ENCODE data around the gene H19. TPM values are rescaled to one million over a fixed set of nuclear protein-coding genes. Genes with fewer than 3 reads are reported as not detected.

H19 gene
- total RNA-seq, 1 donor from 2014 or later: not detected

DNA sequence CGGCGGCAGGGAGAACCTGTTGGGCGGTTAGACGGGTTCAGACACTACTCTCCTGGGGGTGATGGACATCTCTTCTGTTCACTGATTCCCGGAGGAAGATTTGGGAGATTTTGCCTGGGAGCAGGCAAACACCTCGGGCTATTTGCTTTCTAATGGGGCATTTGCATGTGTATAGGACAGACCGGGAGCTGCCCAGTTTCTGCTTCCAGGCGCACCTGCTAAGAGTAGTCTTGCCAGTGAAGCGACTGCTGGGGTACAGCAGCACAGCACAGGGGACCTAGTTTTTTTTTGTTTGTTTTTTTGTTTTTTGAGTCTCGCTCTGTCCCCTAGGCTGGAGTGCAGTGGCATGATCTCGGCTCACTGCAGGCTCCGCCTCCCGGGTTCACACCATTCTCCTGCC, 6.8 kb upstream of the H19 start:
- Mint-ChIP-seq H3K4me1 (ENCODE audit: unreplicated experiment) (no peaks in the 10 kb centered on the region), H3K27me3 (ENCODE audit: unreplicated experiment) (no peaks in the 10 kb centered on the region), H3K36me3 (ENCODE audit: low read depth, unreplicated experiment) (no peaks in the 10 kb centered on the region), H3K9me3 (ENCODE audit: unreplicated experiment) (no peaks in the 10 kb centered on the region), H3K27ac (ENCODE audit: unreplicated experiment) (no peak overlapping the region), H3K4me3 (ENCODE audit: unreplicated experiment) (no peak overlapping the region)
- no peak for DNase-seq (ENCODE audit: low spot score)
- TF ChIP-seq, protein P1, sequence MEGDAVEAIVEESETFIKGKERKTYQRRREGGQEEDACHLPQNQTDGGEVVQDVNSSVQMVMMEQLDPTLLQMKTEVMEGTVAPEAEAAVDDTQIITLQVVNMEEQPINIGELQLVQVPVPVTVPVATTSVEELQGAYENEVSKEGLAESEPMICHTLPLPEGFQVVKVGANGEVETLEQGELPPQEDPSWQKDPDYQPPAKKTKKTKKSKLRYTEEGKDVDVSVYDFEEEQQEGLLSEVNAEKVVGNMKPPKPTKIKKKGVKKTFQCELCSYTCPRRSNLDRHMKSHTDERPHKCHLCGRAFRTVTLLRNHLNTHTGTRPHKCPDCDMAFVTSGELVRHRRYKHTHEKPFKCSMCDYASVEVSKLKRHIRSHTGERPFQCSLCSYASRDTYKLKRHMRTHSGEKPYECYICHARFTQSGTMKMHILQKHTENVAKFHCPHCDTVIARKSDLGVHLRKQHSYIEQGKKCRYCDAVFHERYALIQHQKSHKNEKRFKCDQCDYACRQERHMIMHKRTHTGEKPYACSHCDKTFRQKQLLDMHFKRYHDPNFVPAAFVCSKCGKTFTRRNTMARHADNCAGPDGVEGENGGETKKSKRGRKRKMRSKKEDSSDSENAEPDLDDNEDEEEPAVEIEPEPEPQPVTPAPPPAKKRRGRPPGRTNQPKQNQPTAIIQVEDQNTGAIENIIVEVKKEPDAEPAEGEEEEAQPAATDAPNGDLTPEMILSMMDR (IDR thresholded peaks at IDR 0.05; ENCODE audit: unreplicated experiment): no peak

DNA sequence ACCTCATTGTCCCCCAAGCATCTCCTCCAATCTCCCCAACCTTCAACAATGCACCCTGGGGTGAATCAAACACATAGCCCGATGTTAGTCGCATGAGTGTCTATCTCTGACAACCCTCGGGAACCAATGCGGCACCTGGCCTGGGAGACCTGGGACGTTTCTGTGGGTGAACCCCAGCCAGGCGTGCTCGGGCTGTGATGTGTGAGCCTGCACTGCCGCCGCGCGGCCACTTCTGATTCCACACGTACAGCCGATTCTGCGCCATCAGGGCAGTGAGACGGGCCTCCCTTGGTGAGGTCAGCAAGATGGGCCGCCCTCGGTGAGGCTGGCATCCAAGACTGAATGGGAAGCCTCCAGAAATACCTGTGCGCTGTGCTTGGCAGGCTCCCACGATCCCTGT, 5.2 kb upstream of the H19 start:
- Mint-ChIP-seq H3K4me3 (ENCODE audit: unreplicated experiment) (no peak overlapping the region), H3K27me3 (ENCODE audit: unreplicated experiment) (no peaks in the 10 kb centered on the region), H3K4me1 (ENCODE audit: unreplicated experiment) (no peaks in the 10 kb centered on the region), H3K36me3 (ENCODE audit: low read depth, unreplicated experiment) (no peaks in the 10 kb centered on the region), H3K27ac (ENCODE audit: unreplicated experiment) (no peak overlapping the region), H3K9me3 (ENCODE audit: unreplicated experiment) (no peaks in the 10 kb centered on the region)
- TF ChIP-seq, protein P1 (IDR thresholded peaks at IDR 0.05; ENCODE audit: unreplicated experiment): no peak
- no peak for DNase-seq (ENCODE audit: low spot score)

DNA sequence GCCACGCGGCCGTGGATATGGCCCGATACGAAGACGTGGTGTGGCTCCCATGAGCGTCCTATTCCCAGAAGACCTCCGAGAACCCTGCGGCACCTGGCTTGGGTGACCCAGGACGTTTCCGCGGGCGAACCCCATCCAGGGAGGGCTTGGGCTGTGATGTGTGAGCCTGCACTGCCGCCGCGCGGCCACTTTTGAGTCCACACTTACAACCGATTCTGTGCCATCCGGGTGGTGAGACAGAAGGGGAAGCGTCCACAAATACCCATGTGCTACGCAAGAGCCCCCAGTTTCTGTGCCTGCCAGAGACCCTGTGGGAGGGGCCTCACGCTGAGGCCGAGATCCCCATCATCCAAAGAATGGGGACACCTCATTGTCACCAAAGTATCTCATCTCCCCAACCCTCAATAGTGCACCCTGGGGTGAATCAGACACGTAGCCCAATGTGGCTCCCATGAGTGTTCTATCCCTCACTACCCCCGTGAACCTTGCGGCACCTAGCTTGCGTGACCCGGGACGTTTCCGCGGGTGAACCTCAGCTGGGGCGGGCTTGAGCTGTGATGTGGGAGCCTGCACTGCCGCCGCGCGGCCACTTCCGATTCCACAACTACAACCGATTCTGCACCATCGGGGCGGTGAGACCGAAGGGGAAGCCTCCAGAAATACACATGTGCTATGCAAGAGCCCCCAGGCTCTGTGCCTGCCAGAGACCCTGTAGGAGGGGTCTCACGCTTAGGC, 4.6 kb upstream of the H19 start:
- TF ChIP-seq, protein P1 (IDR thresholded peaks at IDR 0.05; ENCODE audit: unreplicated experiment): no peak
- no peaks in the 10 kb centered on the region for H3K4me1 Mint-ChIP-seq (ENCODE audit: unreplicated experiment)
- no peaks in the 10 kb centered on the region for H3K36me3 Mint-ChIP-seq (ENCODE audit: low read depth, unreplicated experiment)
- H3K27ac Mint-ChIP-seq (ENCODE audit: unreplicated experiment): no peak overlapping the region
- H3K9me3 Mint-ChIP-seq (ENCODE audit: unreplicated experiment): no peaks in the 10 kb centered on the region
- no peaks in the 10 kb centered on the region for H3K27me3 Mint-ChIP-seq (ENCODE audit: unreplicated experiment)
- DNase-seq (ENCODE audit: low spot score): no peak
- no peak overlapping the region for H3K4me3 Mint-ChIP-seq (ENCODE audit: unreplicated experiment)

DNA sequence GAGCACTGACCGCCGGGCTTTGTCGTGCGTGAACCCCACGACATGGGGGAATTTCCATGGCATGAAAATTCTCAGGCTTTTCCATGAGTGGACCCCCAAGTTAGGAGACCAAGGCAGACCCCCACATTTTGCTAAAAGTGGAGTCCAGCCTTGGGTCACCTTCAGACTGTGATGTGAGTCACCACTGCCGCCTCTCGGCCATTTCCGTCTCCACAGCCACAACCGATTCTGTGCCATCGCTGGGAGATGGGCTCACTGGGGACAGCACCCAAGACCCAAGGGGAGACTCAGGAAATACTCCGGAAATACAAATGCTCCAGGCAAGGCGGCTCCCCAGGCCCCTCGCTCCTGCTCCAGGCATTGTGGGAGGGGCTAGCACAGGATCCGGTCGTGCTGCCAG, 1.2 kb upstream of the H19 start:
- Mint-ChIP-seq H3K27me3 (ENCODE audit: unreplicated experiment) (no peaks in the 10 kb centered on the region), H3K4me3 (ENCODE audit: unreplicated experiment) (no peak overlapping the region), H3K27ac (ENCODE audit: unreplicated experiment) (no peak overlapping the region), H3K4me1 (ENCODE audit: unreplicated experiment) (no peaks in the 10 kb centered on the region), H3K9me3 (ENCODE audit: unreplicated experiment) (no peaks in the 10 kb centered on the region), H3K36me3 (ENCODE audit: low read depth, unreplicated experiment) (no peaks in the 10 kb centered on the region)
- DNase-seq (ENCODE audit: low spot score): no peak
- TF ChIP-seq, protein P1 (IDR thresholded peaks at IDR 0.05; ENCODE audit: unreplicated experiment): no peak

DNA sequence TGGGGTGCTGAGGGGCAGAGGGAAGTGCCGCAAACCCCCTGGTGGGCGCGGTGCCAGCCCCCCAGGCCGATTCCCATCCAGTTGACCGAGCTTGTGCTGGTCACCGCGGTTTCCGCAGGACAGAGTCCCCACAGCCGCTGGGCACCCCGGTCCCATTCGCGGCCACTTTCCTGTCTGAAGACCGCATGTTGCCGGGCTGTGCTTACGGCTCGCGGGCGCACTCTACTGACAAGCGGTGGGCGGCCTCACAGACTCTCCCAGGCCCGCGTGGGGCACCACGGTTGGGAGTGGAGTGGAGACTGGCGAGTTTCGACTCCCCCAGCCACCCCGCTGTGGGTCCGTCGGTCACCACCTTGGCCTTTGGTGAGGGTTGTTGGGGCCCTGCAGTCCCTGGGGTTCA, 648 bp upstream of the H19 start:
- Mint-ChIP-seq H3K36me3 (ENCODE audit: low read depth, unreplicated experiment) (no peaks in the 10 kb centered on the region), H3K4me3 (ENCODE audit: unreplicated experiment) (no peak overlapping the region), H3K4me1 (ENCODE audit: unreplicated experiment) (no peaks in the 10 kb centered on the region), H3K27ac (ENCODE audit: unreplicated experiment) (no peak overlapping the region), H3K9me3 (ENCODE audit: unreplicated experiment) (no peaks in the 10 kb centered on the region), H3K27me3 (ENCODE audit: unreplicated experiment) (no peaks in the 10 kb centered on the region)
- DNase-seq (ENCODE audit: low spot score): no peak
- TF ChIP-seq, protein P1 (IDR thresholded peaks at IDR 0.05; ENCODE audit: unreplicated experiment): no peak
